OCI-LY3 (cell line): ENCODE results near the gene KDM5C.

Source experiments
- H2AFZ ChIP-seq: fragments of 200-600, 300-600 bp; shearing (Covaris generic); 2 replicates; pipeline ENCODE4 v1.6.0; 2014; ENCODE audit warnings: antibody characterized with exemption, low read depth, low read length
- H3K27ac ChIP-seq: fragments of 200-600, 300-600 bp; sonication (generic); 2 replicates; pipeline ENCODE4 v1.5.1; 2014; ENCODE audit warnings: mild to moderate bottlenecking, low read length, moderate library complexity, mixed read lengths
- H3K27me3 ChIP-seq: fragments of 200-600, 300-600 bp; sonication (generic); 2 replicates; pipeline ENCODE4 v1.6.1; 2014; ENCODE audit warnings: low read depth, low read length, mixed read lengths
- H3K36me3 ChIP-seq: fragments of 200-600, 300-600 bp; sonication (generic); replicated peaks from 2 replicates; pipeline ENCODE3; 2014; ENCODE audit warnings: low read depth, low read length, mixed read lengths
- H3K4me1 ChIP-seq: fragments of 300-600, 200-600 bp; sonication (generic); 2 replicates; pipeline ENCODE4 v1.6.1; 2014; ENCODE audit warnings: low read length, mixed read lengths
- H3K4me2 ChIP-seq: fragments of 200-600, 300-600 bp; sonication (generic); 2 replicates; pipeline ENCODE4 v1.6.1; 2014; ENCODE audit warnings: low read length, mixed read lengths
- H3K4me3 ChIP-seq: fragments of 300-600, 200-600 bp; sonication (generic); 2 replicates; pipeline ENCODE4 v1.5.1; 2014; ENCODE audit warnings: antibody characterized with exemption, mild to moderate bottlenecking, low read length, moderate library complexity
- H3K79me2 ChIP-seq: fragments of 300-600, 200-600 bp; shearing (Covaris generic); 2 replicates; pipeline ENCODE4 v1.6.1; 2014; ENCODE audit warnings: mild to moderate bottlenecking, low read length, mixed read lengths
- H3K9ac ChIP-seq: fragments of 300-600, 200-600 bp; shearing (Covaris generic); 2 replicates; pipeline ENCODE4 v1.6.0; 2014; ENCODE audit warnings: mild to moderate bottlenecking, low read length, moderate library complexity
- H3K9me3 ChIP-seq: fragments of 200-600, 300-600 bp; shearing (Covaris generic); 2 replicates; pipeline ENCODE4 v1.6.1; 2014; ENCODE audit warnings: low read length, mixed read lengths; ENCODE audit not compliant: insufficient read depth
- H4K20me1 ChIP-seq: fragments of 200-600, 300-600 bp; sonication (generic); 2 replicates; pipeline ENCODE4 v1.6.1; 2016; ENCODE audit warnings: low read length, mixed read lengths; ENCODE audit not compliant: insufficient read depth
- EZH2phosphoT487 ChIP-seq: fragments of 200-600 bp; shearing (Covaris generic); IDR thresholded peaks from 2 replicates; pipeline ENCODE4 v1.6.1; 2018; ENCODE audit warnings: antibody characterized with exemption, mixed run types, low read depth
- TF ChIP-seq, protein P1 (sequence below): fragments of 200-600, 300-600 bp; sonication (generic); IDR thresholded peaks from 2 replicates; pipeline ENCODE4 v1.5.1; 2014; ENCODE audit warnings: antibody characterized with exemption, low read length, low read depth

KDM5C gene

DNA sequence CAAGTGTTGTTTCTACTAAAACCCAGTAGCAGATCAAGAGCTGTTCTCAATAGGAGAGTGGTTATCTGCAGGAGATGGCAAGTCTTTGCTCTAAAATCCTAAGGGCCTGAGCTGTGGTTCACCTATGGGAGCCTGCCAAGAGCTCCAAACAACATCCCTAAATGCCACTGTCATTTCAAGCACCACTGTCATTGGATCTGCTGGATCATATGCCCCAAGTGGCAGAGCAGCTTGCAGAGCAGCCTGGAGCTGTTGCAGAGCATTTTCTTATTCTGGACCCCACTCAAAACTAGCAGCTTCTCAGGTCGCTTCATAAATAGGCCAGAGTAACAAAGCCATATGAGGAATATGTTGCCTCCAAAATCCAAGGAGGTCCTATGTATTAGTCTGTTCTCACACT, 71.4 kb downstream of the KDM5C start:
- TF ChIP-seq, protein P1, sequence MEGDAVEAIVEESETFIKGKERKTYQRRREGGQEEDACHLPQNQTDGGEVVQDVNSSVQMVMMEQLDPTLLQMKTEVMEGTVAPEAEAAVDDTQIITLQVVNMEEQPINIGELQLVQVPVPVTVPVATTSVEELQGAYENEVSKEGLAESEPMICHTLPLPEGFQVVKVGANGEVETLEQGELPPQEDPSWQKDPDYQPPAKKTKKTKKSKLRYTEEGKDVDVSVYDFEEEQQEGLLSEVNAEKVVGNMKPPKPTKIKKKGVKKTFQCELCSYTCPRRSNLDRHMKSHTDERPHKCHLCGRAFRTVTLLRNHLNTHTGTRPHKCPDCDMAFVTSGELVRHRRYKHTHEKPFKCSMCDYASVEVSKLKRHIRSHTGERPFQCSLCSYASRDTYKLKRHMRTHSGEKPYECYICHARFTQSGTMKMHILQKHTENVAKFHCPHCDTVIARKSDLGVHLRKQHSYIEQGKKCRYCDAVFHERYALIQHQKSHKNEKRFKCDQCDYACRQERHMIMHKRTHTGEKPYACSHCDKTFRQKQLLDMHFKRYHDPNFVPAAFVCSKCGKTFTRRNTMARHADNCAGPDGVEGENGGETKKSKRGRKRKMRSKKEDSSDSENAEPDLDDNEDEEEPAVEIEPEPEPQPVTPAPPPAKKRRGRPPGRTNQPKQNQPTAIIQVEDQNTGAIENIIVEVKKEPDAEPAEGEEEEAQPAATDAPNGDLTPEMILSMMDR: no peak
- TF ChIP-seq EZH2phosphoT487: no peak
- no peak overlapping the region for H3K4me3 ChIP-seq

More for the DNA sequence above, 71.4 kb downstream of the KDM5C start:
- Histone ChIP-seq H3K27ac (no peak overlapping the region), H4K20me1 (no peaks in the 10 kb centered on the region), H2AFZ (no peak overlapping the region), H3K9ac (no peak overlapping the region), H3K9me3 (no peaks in the 10 kb centered on the region), H3K27me3 (no peaks in the 10 kb centered on the region), H3K4me2 (no peak overlapping the region), H3K79me2 (no peaks in the 10 kb centered on the region), H3K4me1 (no peaks in the 10 kb centered on the region), H3K36me3 (no peaks in the 10 kb centered on the region)
